ELR (cell line): ENCODE data around the gene CFAP157.

ENCODE experiments used
- DNase-seq: peaks from one replicate; pipeline ENCODE4 v3.0.0-alpha.2; 2015; ENCODE audit warnings: low read depth

CFAP157 gene

DNA sequence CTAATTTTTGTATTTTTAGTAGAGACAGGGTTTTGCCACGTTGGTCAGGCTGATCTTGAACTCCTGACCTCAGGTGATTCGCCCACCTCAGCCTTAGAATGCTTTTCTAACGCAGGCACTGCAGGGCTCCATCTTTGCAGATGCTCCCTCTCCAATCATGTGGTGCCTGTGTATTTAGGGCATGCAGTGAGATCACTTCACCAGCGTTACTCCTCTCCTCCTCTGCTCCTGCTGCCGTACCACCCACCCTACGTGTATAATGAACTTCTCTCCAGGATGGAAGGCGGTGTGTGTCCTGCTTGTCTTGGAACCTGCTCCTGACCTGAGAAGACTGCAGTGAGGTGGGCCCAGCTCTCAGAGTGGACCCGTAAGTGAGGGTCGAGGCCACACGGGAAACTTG is 13.6 kb upstream of the CFAP157 start:
- no peak for DNase-seq

DNA sequence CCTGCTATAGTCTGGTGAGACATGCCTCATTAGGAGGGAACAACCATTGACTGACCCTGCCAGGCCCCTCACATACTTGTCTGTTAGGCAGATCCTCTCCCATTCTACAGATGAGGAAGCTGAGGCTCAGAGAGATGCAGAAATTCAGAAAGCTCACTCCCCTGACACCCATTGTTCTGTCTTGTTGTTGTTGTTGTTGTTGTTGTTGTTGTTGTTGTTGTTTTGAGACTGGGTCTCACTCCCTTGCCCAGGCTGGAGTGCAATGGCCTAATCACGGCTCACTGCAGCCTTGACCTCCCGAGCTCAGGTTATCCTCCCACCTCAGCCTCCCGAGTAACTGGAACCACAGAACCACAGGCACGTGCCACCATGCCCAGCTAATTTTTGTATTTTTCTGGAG is 13.1 kb upstream of the CFAP157 start:
- no peak for DNase-seq

DNA sequence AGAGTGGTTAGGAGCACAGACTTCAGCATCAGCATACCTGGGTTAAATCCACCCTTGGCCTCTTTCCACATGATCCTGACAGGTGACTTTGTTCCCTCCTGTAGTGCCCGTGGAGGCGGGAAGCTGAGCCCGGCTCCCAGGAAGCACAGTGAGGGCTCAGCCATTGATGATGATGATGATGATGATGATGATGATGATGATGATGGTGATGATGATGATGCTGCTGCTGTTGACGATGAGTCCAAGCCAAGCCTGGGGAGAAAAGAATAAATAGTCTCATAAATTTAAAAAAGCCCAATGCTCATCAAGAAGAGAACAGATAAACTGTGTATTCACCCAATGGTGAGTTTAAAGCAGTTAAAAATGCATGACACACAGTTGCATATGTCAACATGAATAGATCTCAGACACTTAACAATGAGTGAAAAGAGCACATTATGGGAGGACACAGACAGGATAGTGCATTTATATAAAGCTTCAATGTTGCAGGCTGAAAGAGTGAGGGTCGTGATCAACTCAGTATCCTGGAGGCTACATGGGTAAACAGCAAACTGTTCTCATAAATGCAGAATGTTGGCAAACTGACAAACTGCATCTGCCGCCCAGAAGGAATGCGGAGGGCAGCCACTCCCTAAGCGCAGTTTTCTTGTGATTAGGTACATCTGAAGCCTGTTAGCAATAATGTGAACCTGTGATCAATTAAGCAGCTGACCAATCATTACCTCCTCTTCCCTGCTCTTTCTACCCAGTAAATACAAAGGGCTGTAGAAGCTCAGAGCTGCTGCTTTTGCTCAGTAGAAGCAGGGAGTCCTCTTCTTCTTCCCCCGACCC is 11.7 kb upstream of the CFAP157 start:
- DNase-seq: peak; percentile 34

DNA sequence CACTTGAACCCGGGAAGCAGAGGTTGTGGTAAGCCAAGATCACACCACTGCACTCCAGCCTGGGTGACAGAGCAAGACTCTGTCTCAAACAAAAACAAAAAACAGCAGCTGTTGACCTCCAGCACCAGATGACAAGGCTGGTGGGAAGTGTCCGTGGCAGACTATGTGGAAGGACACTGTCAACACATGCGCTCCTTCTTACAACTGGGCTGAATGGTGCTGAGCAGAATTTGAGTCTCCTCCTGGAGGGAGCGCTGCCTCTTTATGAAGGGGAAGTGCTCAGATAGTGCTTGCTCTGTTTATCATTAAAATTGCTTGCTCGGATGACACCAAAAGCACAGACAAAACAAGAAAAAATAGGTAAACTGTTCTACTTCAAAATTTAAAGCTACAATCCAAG is 9.2 kb upstream of the CFAP157 start:
- DNase-seq: no peak

DNA sequence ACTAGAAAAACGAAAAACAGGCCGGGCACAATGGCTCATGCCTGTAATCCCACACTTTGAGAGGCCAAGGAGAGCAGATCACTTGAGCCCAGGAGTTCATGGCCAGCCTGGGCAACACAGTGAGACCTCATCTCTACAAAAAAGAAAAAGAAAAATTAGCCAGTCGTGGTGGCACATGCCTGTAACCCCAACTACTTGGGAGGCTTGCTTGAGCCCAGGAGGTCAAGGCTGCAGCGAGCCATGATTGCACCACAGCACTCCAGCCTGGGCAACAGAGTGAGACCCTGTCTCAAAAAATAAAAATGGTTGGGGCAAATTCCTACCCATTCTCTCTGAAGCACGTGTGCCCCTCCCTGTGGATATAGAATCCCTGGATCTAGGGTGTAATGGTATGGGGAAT is 8.4 kb upstream of the CFAP157 start:
- no peak for DNase-seq

DNA sequence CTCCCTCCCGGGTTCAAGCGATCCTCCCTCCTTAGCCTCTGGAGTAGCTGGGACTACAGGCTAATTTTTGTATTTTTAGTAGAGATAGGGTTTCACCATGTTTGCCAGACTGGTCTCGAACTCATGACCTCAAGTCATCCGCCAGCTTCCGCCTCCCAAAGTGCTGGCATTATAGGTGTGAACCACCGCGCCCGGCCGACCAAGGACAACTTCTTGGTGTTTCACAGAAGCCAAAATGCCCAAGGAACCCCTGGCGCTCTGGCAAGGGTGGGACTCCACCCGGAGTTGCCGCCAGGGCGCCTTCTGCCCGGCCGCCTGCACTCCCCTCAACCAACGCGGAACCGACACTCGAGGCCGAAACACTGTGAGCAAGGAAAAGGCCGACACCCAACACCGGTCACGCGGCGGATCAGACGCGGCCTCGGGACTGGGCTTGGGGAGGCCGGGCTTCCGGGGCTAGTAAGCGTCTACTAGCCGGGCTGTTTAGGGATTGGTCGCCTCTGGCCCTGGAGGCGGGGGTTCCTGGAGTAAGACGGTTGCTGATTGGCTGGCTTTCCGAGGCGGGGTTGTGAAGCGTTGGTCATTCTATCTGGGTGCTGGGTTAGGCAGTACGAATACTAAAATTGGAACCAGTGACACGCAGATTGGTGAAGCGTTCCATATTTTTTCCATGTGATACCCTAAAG is 7.7 kb upstream of the CFAP157 start:
- DNase-seq: peak; percentile 92

DNA sequence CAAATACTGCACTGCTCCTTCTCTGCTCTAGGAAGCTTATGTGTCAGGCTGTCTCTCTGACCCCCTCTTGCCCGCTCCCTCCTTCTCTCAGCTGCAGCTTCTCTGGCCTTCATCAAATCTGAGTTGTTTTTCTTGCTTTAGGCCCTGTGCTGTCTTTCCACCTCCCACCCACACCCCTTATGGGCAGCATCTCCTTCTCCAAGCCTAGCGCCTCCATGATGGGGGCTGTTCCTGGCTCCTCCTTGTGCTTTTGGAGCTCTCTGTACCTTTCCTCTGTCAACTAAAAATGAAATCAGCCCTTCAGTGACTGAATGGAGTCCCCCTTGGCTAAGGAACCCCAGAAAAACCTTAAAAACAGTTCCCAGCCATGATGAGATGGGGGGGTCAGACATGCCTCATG is 6.6 kb upstream of the CFAP157 start:
- DNase-seq: no peak

DNA sequence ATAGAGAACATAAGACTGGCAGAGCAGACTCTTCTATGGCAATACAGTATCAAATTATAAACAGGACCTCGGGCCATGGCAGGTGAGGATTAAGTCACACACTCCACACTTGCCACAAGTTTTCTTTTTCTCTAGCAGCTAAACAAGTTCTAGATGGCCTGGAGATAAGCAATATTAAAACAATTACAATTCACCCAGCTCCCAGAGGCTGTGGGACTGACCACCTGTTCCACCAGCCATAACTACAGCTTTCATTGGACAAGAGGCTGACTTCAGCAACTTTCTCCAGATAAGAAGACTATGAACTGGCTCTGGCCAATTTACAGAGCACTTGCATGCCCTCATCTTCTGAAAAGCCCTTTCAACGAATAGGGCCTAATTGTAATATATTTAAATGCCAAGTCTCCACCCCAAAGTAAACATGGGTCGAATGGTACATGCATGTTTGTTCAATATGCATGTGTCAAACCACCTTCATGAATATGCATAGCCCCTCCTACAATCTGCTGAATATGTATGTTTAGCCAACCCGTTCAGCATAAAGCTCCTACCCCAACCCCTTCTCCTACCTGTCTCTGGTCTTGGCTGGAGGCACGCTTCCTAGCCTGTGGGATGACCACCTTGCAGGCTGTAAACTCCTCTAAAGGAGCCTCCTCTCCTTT is 6.1 kb upstream of the CFAP157 start:
- DNase-seq: no peak

DNA sequence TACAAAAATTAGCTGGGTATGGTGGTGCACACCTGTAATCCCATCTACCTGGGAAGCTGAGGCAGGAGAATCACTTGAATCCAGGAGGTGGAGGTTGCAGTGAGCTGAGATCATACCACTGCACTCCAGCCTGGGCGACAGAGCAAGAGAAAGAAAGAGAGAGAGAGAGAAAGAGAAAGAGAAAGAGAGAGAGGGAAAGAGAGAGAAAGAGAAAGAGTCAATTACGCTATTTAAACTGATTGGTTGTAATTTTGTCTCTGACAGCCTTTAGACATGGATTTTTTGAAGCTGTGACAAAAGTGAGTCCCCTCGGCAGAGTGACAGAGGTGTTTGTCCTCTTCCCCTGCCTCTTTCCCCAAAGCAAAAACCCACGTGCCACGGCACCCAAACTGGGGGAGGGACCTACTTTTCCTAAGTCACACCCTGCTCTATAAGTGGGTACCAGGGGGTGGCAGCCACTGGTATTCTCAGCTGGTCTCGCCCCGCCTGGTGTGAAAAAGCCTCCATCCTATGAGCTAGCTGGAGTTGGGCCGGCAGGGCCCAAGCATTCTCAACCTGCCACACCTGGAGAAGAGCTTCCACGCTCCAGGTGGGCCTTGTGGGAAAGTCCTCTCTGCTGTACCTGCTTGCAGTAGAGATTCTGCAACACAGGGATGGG is 3.4 kb upstream of the CFAP157 start:
- no peak for DNase-seq

DNA sequence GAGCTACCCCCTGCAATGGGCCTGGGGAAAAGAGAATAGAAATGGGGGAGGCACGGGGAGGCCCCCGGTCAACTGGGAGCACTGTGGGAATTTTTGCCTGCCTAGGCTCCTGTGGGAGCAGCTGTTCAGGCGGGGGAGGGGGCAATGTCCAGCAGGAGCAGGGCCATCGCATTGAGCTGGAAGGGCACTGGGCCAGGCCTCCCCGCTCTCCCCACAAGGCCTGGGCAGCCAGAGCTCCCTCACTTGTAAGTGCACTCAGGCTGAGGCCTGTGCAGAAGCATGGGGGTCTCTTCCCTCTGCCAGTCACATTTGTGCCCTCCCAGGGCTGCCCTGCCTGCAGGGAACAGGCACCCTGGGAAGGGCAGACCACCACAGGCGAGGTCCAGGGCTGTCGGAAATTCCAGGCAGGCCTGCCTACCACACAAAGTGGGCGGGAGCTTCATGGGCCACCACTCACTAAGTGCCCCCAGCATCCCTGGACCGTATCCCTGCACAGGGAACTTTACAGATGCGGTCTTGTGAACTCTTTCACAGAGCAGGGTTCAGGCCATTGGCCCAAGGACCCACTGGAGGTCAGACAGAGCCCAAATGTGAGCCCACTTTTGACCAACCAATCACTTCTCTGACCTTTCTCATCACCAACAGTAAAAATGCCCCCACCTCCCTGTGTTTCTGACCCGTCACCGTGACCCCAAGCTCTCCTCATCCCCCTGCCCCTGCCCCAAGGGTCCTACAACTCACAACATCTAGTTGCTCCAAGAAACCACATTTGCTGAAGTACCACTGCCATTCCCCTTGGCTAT is 1.0 kb upstream of the CFAP157 start:
- no peak for DNase-seq

DNA sequence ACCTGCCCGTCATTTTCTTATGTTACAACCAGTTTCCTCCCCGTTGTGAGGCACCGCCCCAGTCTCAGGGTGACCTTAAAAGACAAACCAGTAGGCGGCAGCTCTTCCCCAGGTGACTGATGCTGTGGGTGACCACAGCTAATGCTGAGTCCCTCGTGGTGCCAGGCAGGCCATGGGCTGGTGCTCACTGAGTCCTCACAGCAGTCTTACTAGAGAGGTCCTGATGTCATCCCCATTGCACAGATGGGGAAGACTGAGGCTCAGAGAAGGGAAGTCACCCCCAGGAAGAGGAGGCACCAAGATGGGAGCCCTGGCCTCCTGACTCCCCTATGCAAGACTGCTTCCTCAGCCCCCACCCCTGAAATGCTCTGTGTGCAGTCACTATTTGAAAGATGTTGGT is 978 bp downstream of the CFAP157 start:
- peak; percentile 41 for DNase-seq

DNA sequence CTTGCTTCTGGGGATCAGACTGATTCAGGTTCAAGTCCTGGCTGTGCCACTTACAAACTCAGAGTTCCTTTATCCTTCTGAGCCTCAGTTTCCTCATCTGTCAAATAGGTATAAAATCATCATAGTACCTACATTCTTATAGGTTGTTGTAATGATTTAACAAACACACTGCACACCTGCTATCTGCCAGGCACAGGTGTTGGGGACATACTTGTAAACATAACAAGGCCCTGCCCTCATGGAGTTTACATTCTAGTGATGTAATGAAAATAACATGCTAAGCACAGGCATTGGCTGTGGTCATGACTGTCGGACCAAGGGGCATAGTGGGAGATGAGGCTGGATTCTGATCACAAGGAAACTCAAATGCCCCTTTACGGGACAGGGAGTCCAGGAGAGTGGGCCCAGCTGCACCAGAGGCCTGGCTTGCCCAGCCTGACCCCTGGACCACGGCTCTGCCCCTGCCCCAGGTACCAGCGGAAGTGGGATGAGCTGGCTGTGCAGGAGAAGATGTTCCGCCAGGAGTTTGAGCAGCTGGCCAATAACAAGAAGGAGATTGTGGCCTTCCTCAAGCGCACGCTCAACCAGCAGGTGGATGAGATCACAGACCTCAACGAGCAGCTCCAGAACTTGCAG is 2.3 kb downstream of the CFAP157 start:
- no peak for DNase-seq

DNA sequence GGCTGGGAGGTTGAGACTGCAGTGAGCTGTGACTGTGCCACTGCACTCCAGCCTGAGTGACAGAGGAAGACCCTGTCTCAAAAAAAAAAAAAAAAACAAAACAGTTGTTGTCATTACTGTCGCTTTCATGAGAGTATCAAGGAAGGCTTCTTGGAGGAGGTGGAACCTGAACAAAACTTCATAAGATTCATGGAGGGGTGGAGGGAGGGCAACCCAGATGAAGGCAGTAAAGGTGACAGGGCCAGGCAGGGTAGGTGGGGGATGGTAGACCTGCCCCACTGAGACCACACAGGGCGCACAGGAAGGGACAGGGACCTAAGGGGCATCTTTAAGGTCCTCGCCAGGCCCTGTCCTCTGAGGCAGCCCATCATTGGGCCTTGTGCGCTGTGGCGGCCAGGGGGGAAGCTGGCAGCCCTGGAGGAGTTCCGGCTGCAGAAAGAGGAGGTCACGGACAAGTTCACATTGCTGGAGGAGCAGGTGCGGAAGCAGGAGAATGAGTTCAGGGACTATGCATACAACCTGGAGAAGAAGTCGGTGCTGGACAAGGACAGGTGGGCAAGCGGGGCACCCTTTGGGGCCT is 3.5 kb downstream of the CFAP157 start:
- no peak for DNase-seq

DNA sequence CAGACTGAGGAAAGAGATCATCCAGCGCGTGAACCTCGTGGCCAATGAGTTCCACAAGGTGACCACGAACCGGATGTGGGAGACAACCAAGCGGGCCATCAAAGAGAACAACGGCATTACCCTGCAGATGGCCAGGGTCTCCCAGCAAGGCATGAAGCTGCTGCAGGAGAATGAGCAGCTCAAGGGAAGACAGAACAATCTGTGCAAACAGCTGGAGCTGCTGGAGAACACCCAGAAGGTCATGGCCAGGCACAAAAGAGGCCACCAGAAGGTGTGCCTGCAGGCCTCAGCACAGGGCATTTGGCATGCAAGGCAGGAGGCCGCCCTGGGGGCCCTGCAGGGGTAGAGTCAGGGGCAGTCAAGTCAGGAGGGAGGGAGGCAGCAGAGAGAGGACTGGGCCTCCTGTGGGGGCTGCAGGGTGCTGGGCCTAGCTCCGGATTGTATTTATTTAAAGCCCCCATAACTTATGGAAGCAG is 4.5 kb downstream of the CFAP157 start:
- DNase-seq: no peak

DNA sequence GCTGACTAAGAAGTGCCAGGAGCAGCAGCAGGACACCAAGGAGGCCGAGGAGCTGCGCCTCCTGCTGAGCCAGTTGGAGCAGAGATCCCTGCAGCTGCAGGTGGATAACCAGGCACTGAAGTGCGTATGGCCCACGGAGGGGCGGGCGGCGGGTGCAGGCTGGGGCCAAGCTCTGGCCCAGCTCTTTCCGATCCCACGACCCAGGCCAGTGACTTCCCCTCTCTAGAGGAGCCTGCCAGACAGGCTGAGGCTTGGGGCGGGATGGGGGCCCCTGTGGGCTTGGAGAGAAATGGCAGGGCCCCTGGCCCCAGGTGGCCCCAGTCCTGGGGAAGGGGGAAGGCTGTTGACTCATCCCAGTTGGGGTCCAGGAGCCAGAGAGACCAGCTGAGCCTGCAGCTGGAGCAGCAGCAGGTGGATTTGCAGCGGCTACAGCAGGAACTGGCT is 5.1 kb downstream of the CFAP157 start:
- no peak for DNase-seq

DNA sequence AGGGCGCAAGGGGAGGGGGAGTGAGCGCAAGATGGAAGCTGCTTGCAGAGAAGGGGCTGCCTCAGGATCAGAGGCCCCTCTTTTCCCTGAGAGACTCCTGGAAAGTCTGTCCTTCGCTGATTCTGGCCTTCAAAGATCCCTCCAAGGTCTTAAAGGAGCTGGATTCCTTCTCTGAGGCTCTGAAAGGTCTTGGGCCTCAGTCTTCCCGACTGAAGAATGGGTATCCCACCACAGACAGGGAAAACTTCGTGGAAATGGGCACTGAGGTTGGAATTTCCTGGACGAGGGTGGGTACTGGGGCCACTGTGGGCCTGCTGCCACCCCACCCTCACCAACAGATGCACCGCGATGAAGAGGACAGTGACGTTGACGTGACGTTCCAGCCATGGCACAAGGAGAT is 5.6 kb downstream of the CFAP157 start:
- no peak for DNase-seq

DNA sequence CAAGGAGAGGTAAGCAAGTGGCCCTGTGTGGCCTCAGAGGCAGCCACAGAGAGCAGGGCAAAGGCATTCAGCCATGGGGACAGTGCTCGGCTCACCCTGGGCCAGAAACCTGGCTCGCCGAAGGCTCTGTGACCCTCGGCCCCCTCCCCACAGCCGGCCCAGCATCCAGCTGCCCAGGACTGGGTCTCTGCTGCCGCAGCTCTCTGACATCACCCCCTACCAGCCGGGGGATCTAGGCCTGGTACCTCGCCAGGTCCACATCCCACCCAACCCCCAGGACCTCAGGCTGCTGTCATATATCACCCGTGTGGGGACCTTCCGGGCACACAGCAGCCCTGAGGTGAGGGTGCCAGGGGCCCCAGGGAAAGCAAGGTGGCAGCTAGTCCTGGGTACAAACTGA is 6.1 kb downstream of the CFAP157 start:
- no peak for DNase-seq

DNA sequence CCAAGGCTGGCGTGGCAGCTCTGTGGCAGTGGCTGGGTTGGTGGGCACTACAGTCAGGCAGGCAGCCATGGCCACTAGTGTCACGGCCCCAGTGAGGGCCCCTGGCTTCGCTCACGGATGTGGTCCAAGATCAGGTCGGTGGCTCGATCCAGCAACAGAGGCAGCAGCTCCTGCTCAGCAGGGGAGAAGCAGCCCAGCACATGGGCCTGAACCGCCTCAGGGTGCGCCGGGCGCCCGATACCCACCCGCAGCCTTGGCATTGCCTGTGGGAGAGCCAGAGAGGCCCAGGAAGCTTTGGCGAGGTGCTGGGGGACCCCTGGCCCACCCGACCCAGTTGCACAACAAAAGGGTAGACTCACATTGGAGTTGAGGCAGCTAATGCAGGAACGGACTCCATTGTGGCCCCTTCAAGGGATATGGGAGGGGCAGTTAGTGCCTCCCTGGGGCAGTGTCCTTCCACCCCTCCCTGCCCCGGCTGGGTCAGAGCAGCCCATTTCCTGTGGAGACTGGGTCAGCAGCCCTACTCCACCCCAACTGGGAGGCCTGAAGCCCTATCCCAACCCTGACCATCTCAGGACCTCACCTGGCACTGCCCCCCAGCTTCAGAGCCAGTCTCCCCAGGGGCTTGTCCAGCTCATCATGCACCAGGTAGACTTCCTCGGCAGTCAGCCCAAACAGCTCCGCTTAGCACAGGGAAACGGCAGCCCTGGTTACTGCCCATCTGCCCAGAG is 7.4 kb downstream of the CFAP157 start:
- no peak for DNase-seq

DNA sequence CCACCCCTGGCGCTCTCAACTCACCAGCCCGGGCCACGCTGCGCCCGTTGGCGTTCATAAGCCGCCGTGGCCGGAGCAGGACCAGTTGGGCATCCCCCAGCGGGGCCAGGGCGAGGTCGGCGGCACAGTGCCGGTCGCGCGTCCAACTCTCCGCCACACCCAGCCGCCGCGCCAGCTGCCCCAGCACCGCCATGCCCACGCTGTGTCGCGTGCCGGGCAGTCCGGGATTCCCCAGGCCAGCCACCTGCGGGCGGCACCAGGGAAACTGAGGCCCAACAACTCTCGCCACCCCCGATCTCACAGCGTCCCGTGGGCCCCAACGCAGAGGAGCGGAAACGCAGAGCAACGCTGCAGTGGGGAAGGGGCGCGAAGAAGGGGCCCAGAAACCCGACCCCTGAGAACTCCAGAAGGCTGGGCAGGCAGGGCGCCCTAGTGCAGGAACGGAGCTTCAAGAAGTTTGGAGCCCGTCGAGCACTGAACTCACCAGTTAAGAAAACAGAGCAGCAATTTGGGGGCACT is 8.2 kb downstream of the CFAP157 start:
- DNase-seq: peak; percentile 46
